GM10266 (cell line): Measurements from ENCODE around the gene ALKBH2.

Source experiments
- DNase-seq: peaks from one replicate; pipeline ENCODE4 v3.0.0; 2012; ENCODE audit errors: extremely low spot score
- CTCF ChIP-seq: IDR thresholded peaks from 2 replicates; pipeline ENCODE4 v1.5.1; 2012; ENCODE audit warnings: mild to moderate bottlenecking, low read depth; ENCODE audit not compliant: control insufficient read depth, insufficient read depth; ENCODE audit errors: missing control alignments

The ALKBH2 gene

GRCh38 chr12:109093022-109093918 lies at the start of gene ALKBH2:
Gene ALKBH2, minus strand, starts transcription at chr12:109093472. Its CDS starts 686 bp downstream, at chr12:109092786.
- peak; percentile 88 for DNase-seq
- peak; percentile 99 for TF ChIP-seq CTCF

- no peak for DNase-seq
- TF ChIP-seq CTCF: no peak
Measured at GRCh38 chr12:109140560-109140959, 47.3 kb upstream of the ALKBH2 start.

- TF ChIP-seq CTCF: no peak
- no peak for DNase-seq
Measured at GRCh38 chr12:109139791-109140190, 46.5 kb upstream of the ALKBH2 start.

- TF ChIP-seq CTCF: no peak
- DNase-seq: no peak
Measured at GRCh38 chr12:109139360-109139759, 46.1 kb upstream of the ALKBH2 start.

GRCh38 chr12:109137055-109137454 lies 43.8 kb upstream of the ALKBH2 start:
- DNase-seq: no peak
- TF ChIP-seq CTCF: no peak

- peak; percentile 40 for TF ChIP-seq CTCF
- no peak for DNase-seq
Measured at GRCh38 chr12:109134186-109134917, 41.1 kb upstream of the ALKBH2 start.
